PC-3 (cell line): ENCODE data around the gene FAH. TPM values are rescaled to one million over a fixed set of nuclear protein-coding genes. Genes with fewer than 3 reads are reported as not detected.

ENCODE experiments used
- ATAC-seq: fragments of 200-7000 bp; cut with Tn5 transposase; 2 replicates; pipeline ENCODE4 v1.9.1; 2020; ENCODE audit warnings: mild to moderate bottlenecking, moderate library complexity
- BruUV-seq: library from RNA; stranded (reverse); fragments of 400-500 nt; replicated peaks from 2 replicates; lab custom pipeline; 2021; lab: Mats Ljungman, UMichigan
- CTCF ChIA-PET: fragments of 300-600 bp; sonication (Branson Sonifier 250); formaldehyde crosslinking; loops from one replicate; lab custom pipeline; 2022; ENCODE audit warnings: antibody characterized with exemption; lab: Charles Lee
- POLR2A ChIA-PET: fragments of 300-600 bp; sonication (Branson Sonifier 250); formaldehyde crosslinking; loops from one replicate; lab custom pipeline; 2022; ENCODE audit warnings: antibody characterized with exemption; ENCODE audit not compliant: unreplicated experiment; lab: Charles Lee
- DNase-seq: peaks from one replicate; pipeline ENCODE4 v3.0.0-alpha.2; 2015
- H2AFZ ChIP-seq: fragments of 300-600 bp; sonication (generic); 2 replicates; pipeline ENCODE4 v1.6.0; 2016; ENCODE audit warnings: antibody characterized with exemption, low read length
- H3F3A ChIP-seq: fragments of 300-600 bp; sonication (generic); one replicate; pipeline ENCODE4 v1.6.0; 2017; ENCODE audit warnings: antibody characterized with exemption, low read length, control low read depth, mild to moderate bottlenecking; ENCODE audit not compliant: unreplicated experiment
- H3K27ac ChIP-seq: fragments of 300-600 bp; sonication (generic); 2 replicates; pipeline ENCODE4 v1.5.1; 2016; ENCODE audit warnings: mild to moderate bottlenecking, low read length
- H3K27me3 ChIP-seq: fragments of 300-600 bp; sonication (generic); 2 replicates; pipeline ENCODE4 v1.6.1; 2016; ENCODE audit warnings: low read length, mixed read lengths
- H3K36me3 ChIP-seq: fragments of 300-600 bp; sonication (generic); 2 replicates; pipeline ENCODE4 v1.6.1; 2016; ENCODE audit warnings: low read depth, mixed run types, low read length, mixed read lengths
- H3K4me1 ChIP-seq: fragments of 300-600 bp; sonication (generic); 2 replicates; pipeline ENCODE4 v1.5.1; 2016; ENCODE audit warnings: low read length; ENCODE audit not compliant: insufficient read depth
- H3K4me2 ChIP-seq: fragments of 300-600 bp; sonication (generic); 2 replicates; pipeline ENCODE4 v1.6.0; 2016; ENCODE audit warnings: low read length
- H3K4me3 ChIP-seq: fragments of 300-600 bp; sonication (generic); 2 replicates; pipeline ENCODE4 v1.5.1; 2016; ENCODE audit warnings: mild to moderate bottlenecking, low read length, mixed read lengths
- H3K79me2 ChIP-seq: fragments of 300-600 bp; sonication (generic); 2 replicates; pipeline ENCODE4 v1.6.1; 2017; ENCODE audit warnings: low read length, mixed read lengths
- H3K9ac ChIP-seq: fragments of 300-600 bp; sonication (generic); 2 replicates; pipeline ENCODE4 v1.6.0; 2016; ENCODE audit warnings: mild to moderate bottlenecking, low read length
- H3K9me2 ChIP-seq: fragments of 300-600 bp; sonication (generic); replicated peaks from 2 replicates; pipeline ENCODE4 v1.6.1; 2016; ENCODE audit warnings: mixed run types, low read length, mixed read lengths
- H3K9me3 ChIP-seq: fragments of 300-600 bp; sonication (generic); 2 replicates; pipeline ENCODE4 v1.6.1; 2016; ENCODE audit warnings: low read length, mixed read lengths
- H4K20me1 ChIP-seq: fragments of 300-600 bp; sonication (generic); 2 replicates; pipeline ENCODE4 v1.6.1; 2016; ENCODE audit warnings: low read length, mixed read lengths
- EZH2 ChIP-seq: fragments of 300-600 bp; sonication (generic); IDR thresholded peaks from one replicate; pipeline ENCODE4 v1.6.1; 2017; ENCODE audit warnings: antibody characterized with exemption, mild to moderate bottlenecking, low read length; ENCODE audit not compliant: unreplicated experiment
- EZH2phosphoT487 ChIP-seq: fragments of 300-600 bp; sonication (generic); IDR thresholded peaks from 2 replicates; pipeline ENCODE4 v1.6.1; 2018; ENCODE audit warnings: mild to moderate bottlenecking, antibody characterized with exemption, low read length, borderline replicate concordance
- intact Hi-C: fragments of 100-400 bp; cut with micrococcal nuclease; formaldehyde crosslinking; loops from 2 replicates; pipeline ENCODE4 v1.9.0; 2023
- total RNA-seq: library from RNA; depleted of rRNA; stranded (reverse); fragments of >200 nt; gene quantifications from 2 replicates; pipeline ENCODE4 v1.2.3, GENCODE V29; 2014
- TF ChIP-seq, protein P1 (sequence below): fragments of 300-600 bp; sonication (generic); conservative IDR thresholded peaks from 2 replicates; pipeline ENCODE4 v1.5.1; 2017; ENCODE audit warnings: antibody characterized with exemption, low read depth, mild to moderate bottlenecking, low read length

FAH gene
- total RNA-seq, 1 experiment from 2014 or later = 55.4 TPM

DNA sequence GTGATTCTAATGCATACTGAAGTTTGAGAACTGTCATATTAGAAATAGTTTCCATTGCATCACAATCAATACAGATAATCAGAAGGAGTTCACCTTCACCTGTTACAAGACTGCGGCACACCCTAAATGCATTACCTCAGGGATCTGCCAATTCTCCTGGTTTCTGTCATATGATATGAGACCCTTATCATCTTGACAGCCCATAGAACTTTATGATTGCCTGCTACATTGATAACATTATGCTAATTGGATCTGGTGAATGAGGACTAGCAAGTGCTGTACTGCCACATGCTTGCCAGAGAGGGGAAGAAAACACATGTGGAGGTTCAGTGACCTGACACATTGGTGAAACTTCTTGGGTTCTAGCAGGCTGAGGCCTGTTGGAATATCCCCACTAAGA lies 41.4 kb downstream of the FAH start:
- no peaks in the 10 kb centered on the region for H3K4me1 ChIP-seq
- ChIA-PET CTCF (no interaction called here), POLR2A (no interaction called here)
- ATAC-seq (no peak), DNase-seq (no peak)
- no peaks in the 10 kb centered on the region for H4K20me1 ChIP-seq
- H2AFZ ChIP-seq = no peak overlapping the region
- no peak overlapping the region for H3K27ac ChIP-seq
- no peaks in the 10 kb centered on the region for H3F3A ChIP-seq
- no peak for TF ChIP-seq EZH2
- TF ChIP-seq, protein P1, sequence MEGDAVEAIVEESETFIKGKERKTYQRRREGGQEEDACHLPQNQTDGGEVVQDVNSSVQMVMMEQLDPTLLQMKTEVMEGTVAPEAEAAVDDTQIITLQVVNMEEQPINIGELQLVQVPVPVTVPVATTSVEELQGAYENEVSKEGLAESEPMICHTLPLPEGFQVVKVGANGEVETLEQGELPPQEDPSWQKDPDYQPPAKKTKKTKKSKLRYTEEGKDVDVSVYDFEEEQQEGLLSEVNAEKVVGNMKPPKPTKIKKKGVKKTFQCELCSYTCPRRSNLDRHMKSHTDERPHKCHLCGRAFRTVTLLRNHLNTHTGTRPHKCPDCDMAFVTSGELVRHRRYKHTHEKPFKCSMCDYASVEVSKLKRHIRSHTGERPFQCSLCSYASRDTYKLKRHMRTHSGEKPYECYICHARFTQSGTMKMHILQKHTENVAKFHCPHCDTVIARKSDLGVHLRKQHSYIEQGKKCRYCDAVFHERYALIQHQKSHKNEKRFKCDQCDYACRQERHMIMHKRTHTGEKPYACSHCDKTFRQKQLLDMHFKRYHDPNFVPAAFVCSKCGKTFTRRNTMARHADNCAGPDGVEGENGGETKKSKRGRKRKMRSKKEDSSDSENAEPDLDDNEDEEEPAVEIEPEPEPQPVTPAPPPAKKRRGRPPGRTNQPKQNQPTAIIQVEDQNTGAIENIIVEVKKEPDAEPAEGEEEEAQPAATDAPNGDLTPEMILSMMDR = no peak
- TF ChIP-seq EZH2phosphoT487 = no peak
- H3K4me2 ChIP-seq = no peak overlapping the region
- intact Hi-C loops = no loop called here
- BruUV-seq = no TSS peak
- no peaks in the 10 kb centered on the region for H3K27me3 ChIP-seq
- H3K4me3 ChIP-seq = no peak overlapping the region
- H3K9me3 ChIP-seq = no peaks in the 10 kb centered on the region
- no peaks in the 10 kb centered on the region for H3K79me2 ChIP-seq
- H3K9ac ChIP-seq = no peak overlapping the region
- H3K9me2 ChIP-seq = no peaks in the 10 kb centered on the region
- no peaks in the 10 kb centered on the region for H3K36me3 ChIP-seq

- H3K79me2 ChIP-seq = no peaks in the 10 kb centered on the region
- intact Hi-C loops = no loop called here
- H3K9me2 ChIP-seq = no peaks in the 10 kb centered on the region
- no peaks in the 10 kb centered on the region for H3K4me1 ChIP-seq
- ChIA-PET CTCF (no interaction called here), POLR2A (no interaction called here)
- H2AFZ ChIP-seq = no peak overlapping the region
- BruUV-seq = no TSS peak
- no peak overlapping the region for H3K4me2 ChIP-seq
- no peak for TF ChIP-seq EZH2phosphoT487
- TF ChIP-seq, protein P1 = no peak
- no peak for TF ChIP-seq EZH2
- H3K27me3 ChIP-seq = no peaks in the 10 kb centered on the region
- H3K9ac ChIP-seq = no peak overlapping the region
- ATAC-seq (no peak), DNase-seq (no peak)
- H3K9me3 ChIP-seq = no peaks in the 10 kb centered on the region
- H3K27ac ChIP-seq = no peak overlapping the region
- H3K36me3 ChIP-seq = no peaks in the 10 kb centered on the region
- H4K20me1 ChIP-seq = no peaks in the 10 kb centered on the region
- no peak overlapping the region for H3K4me3 ChIP-seq
- no peaks in the 10 kb centered on the region for H3F3A ChIP-seq
These were observed 42.1 kb downstream of the FAH start for GRCh38 chr15:80194914-80195313.

DNA sequence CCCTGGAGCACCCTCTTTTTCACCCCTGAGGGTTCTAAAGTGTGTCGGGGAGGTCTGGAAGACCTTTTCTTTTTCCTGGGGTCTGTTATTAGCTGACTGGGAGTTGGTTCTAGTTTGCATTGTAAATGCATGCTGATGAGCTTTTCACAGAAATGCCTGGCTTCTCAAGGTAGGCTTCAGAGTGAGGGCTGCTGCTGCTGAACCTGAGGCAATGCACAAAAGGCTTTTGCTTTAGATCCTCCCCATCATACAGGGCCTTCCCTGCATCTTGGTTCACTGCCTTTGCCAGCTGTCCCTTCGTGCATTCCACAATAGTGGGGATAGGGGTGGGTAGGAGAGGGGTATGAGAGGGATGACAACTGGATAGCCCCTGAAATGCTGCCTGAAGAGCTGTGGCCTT lies 46.6 kb downstream of the FAH start:
- ATAC-seq = no peak
- CTCF ChIA-PET = no interaction called here

More for the DNA sequence above, 46.6 kb downstream of the FAH start:
- no peak for DNase-seq
- H3K27me3 ChIP-seq = no peaks in the 10 kb centered on the region
- no peak overlapping the region for H3K9ac ChIP-seq
- POLR2A ChIA-PET = no interaction called here
- BruUV-seq = no TSS peak
- no peak overlapping the region for H3K4me3 ChIP-seq
- no peaks in the 10 kb centered on the region for H3K4me1 ChIP-seq
- H3K9me3 ChIP-seq = no peaks in the 10 kb centered on the region
- H3K36me3 ChIP-seq = no peaks in the 10 kb centered on the region
- H3K79me2 ChIP-seq = no peaks in the 10 kb centered on the region
- intact Hi-C loops = no loop called here
- no peak overlapping the region for H2AFZ ChIP-seq
- TF ChIP-seq EZH2 (no peak), EZH2phosphoT487 (no peak)
- TF ChIP-seq, protein P1 = no peak
- H3K27ac ChIP-seq = no peak overlapping the region
- no peaks in the 10 kb centered on the region for H4K20me1 ChIP-seq
- no peaks in the 10 kb centered on the region for H3F3A ChIP-seq
- H3K9me2 ChIP-seq = no peaks in the 10 kb centered on the region
- H3K4me2 ChIP-seq = no peak overlapping the region
